Amygdala (tissue), 56 donors: ENCODE results near the gene UBE2L3.
"Not testable (repeated sequence)": the region's sequence is repeated elsewhere in the genome, so short reads cannot be mapped to it uniquely, and the experiment has no call there.

Experiments
- DNase-seq, 56 donors: peaks; one replicate each; lab custom pipeline; 2025; lab: John Stamatoyannopoulos, UW

UBE2L3 gene

DNA sequence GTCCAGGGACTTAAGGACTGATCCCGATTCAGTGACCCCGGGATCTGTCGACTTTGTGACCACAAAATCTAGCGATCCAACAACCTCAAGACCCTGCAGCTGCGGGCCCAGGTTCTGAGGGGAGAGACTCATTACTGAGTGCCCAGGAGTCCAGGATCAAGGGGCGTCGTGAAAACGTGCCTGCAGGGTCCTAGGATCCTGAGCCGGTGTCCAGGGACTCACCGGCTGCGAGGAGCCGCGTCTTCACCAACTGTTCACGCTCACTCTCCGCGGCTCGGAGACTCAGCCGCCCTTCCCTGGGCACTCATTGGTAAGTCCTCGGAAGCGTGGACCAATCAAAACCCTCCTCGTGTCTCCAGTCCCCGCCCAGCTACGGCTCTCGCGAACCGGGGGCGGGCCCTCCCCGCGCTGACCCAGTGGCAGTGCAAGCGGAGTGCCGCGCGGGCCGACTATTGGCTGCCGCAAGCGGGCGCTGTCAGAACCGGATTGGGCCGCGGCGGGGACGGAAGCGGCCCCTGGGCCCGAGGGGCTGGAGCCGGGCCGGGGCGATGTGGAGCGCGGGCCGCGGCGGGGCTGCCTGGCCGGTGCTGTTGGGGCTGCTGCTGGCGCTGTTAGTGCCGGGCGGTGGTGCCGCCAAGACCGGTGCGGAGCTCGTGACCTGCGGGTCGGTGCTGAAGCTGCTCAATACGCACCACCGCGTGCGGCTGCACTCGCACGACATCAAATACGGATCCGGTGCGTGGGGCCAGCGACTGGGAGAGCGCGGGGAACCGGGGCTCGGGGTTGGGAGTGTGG is 74.5 kb downstream of the UBE2L3 start, which contains the start of gene SDF2L1:
Gene SDF2L1, plus strand, starts transcription at position 514 of the 795 bp plus-strand sequence. Its CDS starts 35 bp downstream, at position 549.
- DNase-seq: peak; percentile 67 to 99 (median 96)

DNA sequence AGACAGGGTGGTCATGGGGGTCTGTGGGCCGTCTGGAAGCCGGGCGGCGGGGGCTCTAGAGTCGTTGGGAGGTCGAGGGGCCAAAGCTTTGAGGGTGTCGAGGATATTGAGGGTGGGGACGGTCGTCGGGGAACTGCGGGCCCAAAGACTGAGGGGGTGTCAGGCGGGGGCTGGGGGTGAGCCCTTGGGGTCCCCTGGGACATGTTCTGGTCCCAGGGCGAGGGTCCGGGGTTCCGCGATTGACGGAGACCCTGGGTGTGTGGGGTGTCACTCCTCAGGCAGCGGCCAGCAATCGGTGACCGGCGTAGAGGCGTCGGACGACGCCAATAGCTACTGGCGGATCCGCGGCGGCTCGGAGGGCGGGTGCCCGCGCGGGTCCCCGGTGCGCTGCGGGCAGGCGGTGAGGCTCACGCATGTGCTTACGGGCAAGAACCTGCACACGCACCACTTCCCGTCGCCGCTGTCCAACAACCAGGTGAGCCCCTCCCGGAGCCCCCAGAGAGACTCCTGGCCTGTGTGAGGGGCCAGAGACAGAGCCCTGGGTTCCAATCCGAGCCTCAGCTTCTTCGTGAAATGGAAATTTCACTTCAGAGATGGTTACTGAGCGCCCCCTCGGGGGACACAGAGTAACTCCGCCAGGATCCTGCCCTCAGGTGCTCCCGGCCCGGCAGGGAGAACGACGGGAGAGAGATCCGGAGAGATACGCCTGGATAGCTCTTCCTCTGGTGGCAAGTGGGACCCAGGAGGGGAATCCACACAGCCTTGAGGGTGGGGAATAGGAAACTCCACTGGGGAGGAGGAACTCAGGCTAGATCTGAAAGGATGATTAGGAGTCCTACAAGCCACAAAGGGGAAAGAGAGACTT is 75.3 kb downstream of the UBE2L3 start:
- DNase-seq: peak in 18 of 56 donors; percentile 11 to 54 (median 25)

DNA sequence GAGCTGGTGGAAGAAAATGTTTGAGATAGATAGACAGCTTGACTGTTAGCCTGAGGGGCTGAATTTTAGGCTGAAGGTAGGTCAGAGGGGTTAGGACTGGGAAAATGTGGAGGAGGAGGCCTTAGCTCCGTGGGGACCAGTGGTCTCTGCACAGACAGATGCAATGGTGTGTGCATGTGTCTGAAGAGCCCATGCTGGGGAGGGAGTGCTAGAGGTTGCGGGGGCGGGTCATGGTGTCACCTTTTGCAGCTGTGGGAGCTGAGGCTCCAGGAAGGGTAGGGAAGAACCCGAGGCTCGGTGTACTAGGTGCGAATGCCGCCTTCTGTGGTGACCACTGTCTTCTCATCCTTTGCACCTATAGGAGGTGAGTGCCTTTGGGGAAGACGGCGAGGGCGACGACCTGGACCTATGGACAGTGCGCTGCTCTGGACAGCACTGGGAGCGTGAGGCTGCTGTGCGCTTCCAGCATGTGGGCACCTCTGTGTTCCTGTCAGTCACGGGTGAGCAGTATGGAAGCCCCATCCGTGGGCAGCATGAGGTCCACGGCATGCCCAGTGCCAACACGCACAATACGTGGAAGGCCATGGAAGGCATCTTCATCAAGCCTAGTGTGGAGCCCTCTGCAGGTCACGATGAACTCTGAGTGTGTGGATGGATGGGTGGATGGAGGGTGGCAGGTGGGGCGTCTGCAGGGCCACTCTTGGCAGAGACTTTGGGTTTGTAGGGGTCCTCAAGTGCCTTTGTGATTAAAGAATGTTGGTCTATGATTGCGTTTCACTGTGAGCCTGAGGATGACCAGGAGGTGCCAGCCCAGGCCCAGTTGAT is 76.2 kb downstream of the UBE2L3 start:
- DNase-seq: no peak

DNA sequence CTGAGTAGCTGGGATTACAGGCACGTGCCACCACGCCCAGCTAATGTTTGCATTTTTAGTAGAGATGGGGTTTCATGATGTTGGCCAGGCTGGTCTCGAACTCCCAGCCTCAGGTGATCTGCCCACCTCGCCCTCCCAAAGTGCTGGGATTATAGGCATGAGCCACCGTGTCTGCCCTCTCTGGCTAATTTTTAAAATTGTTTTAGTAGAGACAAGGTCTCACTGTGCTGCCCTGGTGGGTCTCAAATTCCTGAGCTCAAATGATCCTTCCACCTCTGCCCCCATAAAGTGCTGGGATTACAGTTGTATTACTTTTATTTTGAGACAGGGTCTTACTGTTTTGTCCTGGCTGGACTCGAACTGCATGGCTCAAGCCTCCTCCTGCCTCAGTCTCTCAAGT is 78.0 kb downstream of the UBE2L3 start:
- not testable (repeated sequence) for DNase-seq

DNA sequence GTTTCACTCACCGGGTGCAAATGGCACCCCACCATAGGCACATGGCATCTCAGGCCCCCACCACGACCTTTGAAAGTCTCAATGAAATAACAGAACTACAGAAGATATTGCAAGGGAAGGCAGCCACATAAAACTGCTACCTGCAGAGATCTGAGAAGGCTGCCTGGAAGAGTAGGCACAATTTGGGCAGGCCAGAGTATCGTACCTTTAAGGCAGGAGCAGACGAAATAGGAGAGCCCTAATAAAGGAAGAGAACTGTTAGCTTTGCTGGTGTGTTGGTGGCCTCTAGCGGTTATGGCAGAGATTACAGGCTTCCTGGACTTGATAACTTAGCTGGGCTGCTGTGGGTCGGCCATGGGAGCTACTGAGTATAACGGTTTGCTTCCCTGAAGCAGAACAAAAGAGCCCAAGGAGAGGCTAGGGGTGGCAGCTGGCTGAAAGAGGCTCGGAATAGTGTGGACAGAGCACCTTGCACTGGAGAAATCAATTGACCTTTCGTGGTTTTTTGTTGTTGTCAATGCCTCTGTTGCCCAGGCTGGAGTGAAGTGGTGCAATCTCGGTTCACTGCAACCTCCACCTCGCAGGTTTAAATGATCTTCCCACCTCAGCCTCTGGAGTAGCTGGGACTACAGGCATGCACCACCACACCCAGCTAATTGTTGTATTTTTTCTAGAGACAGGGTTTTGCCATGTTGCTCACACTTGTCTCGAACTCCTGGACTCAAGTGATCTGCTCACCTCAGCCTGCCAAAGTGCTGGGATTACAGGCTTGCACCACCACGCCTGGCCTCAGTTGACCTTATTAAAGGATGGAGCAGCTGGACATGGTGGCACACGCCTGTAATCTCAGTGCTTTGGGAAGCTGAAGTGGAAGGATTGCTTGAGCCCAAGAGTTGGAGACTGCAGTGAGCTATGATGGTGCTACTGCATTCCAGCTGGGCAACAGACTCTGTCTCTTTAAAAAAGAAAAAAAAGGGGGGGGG is 79.4 kb downstream of the UBE2L3 start:
- DNase-seq: peak in 47 of 56 donors; percentile 9 to 88 (median 50)

DNA sequence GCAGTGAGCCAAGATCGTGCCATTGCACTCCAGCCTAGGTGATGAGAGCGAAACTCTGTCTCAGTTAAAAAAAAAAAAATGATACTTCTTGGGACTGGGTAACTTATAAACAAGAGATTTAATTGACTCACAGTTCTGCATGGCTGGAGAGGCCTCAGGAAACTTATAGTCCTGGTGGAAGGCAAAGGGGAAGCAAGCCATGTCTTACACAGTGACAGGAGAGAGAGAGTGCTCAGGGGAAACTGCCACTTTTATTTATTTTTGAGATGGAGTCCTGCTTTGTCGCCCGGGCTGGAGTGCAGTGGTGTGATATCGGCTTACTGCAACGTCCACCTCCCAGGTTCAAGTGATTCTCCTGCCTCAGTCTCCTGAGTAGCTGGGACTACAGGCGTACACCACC is 82.8 kb downstream of the UBE2L3 start:
- DNase-seq: no peak

DNA sequence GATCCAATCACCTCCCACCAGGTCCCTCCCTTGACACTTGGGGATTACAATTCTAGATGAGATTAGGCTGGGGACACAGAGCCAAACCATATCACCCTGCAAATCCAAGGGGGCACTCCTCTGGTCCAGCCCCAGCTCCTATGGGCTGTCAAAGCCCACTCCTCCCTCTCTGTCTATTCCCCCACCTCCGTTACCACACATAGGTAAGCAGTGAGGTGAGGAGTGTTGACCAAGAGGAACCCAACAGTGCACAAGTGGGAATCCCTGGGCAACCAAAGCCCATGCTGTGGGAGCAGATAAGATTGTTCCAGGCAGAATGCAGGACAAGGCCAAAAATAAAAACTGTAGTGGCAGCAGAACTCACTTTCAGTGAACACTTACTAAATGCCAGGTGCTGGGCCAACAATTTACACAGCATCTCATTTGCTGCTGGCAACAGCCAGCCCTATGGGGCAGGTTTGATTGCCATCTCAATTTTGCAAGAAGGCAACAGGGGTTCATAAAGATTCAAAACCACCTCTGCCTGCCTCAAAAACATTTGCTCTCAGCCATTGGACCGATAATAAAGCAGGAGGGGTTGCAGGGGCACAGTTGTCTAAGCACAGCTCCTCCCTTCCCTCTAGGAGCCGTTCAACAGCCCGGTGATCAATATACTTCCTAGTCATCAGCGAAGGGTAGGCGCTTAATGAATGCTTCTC is 83.5 kb downstream of the UBE2L3 start:
- DNase-seq: no peak

DNA sequence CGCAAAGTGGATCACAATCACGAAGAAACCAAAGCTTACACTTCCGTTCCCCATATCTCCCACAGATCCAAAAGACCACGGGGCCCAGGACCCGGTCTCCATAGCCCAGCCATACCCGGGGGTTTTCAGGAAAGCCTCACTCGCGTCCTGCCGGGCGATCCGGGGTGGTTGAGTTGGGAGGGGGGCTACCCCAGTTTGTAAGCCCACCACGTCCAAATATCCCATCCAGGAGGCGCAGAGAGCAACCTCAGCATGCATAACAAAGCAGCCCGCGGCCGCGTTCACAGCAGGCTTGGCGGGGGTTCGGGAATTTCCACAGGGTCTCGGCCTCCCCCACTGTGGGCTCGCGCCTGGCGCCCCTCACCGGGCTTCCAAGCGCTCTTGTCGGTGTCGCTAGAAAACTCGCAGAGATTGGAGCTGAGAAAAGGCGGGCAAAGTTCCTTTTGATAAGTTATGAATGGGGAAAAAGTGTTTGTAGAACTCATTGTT is 84.1 kb downstream of the UBE2L3 start:
- no peak for DNase-seq

DNA sequence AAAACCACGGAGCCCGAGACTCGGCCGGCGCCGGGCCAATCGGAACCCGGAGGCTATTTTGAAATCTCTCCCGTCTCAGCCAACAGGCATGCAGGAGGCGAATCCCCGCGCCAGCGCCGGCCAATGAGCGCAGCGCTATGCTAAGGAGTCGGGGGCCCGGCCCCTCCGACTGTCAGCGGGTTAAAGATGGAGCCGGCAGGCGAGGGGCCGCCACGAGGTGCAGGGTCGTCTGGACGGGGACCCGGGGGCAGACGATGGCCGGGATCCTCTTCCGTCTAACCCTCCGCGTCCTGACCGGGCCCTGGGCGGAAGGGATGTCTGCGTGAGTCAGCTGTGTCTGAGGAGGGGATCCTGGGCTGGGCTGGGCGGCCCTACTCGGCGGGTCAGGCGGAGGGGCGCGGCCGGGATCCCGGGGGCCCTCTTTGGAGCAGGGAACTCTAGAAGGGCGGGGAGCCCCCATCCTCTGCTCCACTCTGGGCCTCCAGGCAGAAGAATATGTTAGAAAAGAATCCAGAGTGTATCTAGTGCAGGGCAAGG is 84.6 kb downstream of the UBE2L3 start:
- peak in 52 of 56 donors; percentile 10 to 89 (median 64) for DNase-seq

DNA sequence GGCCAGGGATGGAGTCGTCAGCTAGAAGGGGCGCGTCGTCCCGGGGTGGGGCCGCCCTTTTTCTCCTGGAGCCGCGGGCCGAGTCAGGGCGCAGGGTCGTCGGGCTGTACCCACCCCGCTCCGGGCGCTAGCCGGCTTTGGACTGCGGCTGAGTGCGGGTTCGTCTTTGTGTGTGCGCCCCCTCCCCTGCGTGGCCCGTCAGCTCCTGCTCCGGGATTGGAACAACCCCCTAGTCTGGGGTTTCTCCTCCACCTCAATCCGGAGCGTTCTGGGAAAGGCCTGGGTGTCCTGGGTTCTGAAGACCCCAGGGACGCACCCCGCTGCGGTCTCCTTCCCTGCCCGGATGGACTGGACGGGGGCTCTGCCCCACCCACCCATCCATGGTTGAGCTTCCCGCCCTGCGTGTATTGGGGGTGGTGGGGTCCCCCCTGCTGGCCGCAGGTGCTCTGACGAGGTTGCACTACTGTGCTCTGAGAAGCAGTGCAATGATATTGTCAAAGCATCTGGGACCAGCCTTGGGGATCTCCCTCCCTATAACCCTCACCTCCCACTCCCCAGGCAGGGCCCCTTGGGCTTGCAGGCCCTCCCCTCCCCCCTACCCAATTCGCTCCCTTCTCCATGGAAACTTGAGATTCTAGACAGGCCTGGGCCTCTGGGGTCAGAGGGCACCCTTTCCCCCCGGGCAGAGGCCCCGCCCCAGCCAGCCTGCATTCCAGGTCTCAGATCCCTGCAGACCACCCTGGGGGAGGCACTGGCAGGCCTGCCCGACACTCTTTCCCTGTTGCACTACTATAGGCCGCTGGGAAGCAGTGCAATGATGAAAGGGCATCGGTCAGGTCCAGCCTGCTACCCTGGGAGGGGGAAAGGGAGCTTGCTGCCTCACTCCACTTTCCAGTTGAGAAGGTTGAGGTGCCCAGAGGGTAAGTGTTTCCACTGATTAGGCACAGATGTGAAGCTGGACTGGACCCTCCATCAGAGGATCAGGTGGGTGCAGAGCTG is 85.3 kb downstream of the UBE2L3 start:
- no peak for DNase-seq

DNA sequence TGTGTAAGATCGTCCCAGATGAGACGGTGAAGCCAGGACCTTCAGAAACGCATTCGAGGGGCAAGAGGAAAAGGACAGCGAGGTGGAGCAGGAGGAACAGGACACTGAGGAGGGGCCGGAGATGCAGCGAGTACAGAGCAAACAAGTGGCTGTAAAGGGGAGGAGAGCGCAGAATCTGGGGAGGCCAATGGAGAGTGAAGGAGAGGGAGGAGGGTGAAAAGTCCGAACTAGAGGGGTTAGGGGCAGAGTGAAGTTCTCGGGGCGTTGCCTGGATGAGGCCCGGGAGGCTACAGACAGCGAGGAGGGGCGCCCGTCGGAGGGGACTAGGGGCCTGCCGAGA is 89.5 kb downstream of the UBE2L3 start:
- DNase-seq: no peak

DNA sequence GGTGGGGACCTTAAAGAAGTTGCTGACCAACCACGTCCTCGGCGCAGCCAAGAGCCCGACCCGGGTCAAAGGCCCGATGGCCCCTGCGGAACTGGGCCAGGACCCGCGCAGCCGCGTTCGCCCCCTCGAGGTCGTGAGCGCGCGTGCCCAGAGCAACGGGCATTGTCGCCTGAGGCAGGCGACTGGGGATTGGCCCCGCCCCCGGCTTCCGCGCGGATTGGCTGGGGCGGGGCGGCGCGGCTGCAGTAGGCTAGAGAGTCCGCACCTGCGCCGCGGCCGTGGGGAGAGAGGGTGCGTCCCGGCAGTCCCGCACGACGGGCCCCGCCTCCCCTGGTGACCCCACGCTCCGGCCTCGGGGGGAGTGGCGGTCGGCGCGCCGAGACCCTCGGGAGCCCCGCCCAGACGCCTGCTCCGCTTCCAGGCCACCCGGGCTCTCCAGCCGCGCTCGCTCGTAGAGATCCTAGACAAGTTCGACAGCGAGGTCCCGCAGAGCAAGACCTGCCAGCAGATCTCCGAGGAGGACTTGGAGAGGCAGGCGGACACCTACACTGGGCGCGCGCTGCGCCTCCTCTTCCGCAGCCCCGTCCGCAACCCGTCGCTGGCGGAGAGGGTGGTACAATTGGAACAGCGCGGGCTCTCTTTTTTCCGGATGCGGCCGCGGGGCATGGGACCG is 90.0 kb downstream of the UBE2L3 start:
- peak in 20 of 56 donors; percentile 6 to 56 (median 22) for DNase-seq

DNA sequence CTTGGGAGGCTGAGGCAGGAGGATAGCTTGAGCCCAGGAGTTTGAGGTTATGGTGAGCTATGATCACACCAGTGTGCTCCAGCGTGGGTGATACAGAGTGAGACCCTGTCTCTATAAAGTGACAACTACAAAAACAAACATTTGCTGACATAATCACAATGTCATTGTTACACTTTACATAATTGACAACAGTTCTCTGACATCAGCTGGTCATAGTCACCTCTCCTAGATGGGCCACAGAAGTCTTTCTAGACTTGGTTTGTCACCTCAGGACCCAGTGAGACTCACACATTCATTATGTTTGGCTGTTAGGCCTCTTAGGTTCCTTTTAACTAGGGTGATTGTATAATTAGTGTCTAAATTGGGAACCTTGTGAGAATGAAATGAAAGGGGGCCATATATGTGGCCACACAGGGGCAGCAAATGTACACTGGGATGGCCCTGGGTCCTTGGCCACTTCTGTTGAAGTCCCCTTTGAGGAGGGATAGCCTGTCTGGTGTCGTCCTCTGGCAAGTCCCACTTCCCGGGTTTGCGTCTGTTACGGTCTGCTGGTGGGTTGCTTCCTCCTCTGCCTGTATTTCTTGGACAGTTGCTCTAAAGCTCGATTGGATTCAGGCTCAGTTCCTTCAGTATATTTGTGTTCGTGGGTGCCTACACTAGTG is 92.5 kb downstream of the UBE2L3 start:
- no peak for DNase-seq

DNA sequence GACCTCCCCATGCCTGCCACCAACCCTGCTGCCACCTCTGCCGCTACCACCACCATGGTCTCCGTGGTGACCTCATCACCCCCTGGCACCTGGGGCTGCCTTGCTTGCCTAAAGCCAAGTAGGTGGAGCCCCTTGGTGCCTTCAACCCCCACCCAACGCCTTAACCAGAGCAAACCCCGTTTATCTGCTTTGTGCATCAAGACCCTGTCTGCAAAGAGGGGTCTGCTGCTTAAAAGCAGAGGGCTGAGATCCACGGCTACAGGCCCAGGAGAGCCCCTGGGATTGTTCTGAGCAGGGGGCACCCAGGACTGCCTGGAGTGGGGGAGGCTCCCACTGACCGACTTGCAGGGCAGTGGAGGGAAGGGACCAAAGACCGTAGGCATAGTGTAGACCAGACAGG is 93.4 kb downstream of the UBE2L3 start:
- no peak for DNase-seq

DNA sequence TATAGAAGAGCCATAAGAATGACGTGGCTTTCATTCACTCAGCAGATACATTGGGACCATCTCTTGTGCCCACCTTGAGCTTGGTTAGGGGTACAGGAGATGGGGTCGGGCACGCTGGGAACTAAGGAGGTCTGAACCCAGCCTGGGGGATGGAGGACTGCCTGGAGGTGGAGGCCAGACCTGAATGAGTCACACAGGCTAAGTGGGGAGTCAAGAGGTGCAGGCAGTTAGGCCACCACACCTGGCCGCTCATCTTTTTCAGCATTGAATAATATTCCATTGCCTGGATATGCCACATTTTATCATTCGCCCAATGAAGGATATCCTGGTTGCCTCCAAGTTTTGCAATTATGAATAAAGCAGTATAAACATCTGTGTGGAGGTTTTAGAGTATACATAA is 94.5 kb downstream of the UBE2L3 start:
- DNase-seq: no peak

DNA sequence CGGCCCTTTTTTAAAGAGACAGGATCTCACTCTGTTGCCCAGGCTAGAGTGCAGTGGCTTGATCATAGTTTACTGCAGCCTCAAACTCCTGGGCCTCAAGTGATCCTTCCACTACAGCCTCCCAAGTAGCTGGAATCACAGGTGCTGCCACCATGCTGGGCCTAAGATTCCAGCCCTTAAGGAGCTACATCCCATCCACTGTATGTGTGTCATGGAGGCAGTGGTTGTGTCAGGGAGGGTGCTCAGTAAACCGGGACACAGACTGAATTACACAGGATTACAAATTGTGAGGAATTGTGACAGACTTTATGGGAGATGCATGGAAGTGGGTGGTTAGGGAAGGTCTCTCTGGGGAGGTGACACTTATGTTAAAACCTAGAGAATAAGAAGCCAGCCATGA is 96.2 kb downstream of the UBE2L3 start:
- DNase-seq: no peak
